Fibroblast of lung (primary cell): Measurements from ENCODE around the gene MELTF. TPM values are rescaled to one million over a fixed set of nuclear protein-coding genes. Genes with fewer than 3 reads are reported as not detected.

Source experiments
- DNase-seq, 2 donors: peaks; one replicate each; pipeline versions ENCODE4 v3.0.0 to v3.0.0-alpha.2; 2010; ENCODE audit warnings: low read depth in 2 of 2
- H2AFZ ChIP-seq: 2 replicates; pipeline ENCODE4 v1.5.1; 2012; ENCODE audit warnings: low read length, control low read depth, inconsistent platforms
- H3K27ac ChIP-seq: 2 replicates; pipeline ENCODE4 v1.5.1; 2011; ENCODE audit warnings: low read length, control low read depth; ENCODE audit not compliant: insufficient read depth
- H3K27me3 ChIP-seq: 2 replicates; pipeline ENCODE4 v1.5.1; 2011; ENCODE audit warnings: mild to moderate bottlenecking, low read length; ENCODE audit not compliant: control insufficient read depth, insufficient read depth
- H3K36me3 ChIP-seq: 2 replicates; pipeline ENCODE4 v1.5.1; 2011; ENCODE audit warnings: low read length; ENCODE audit not compliant: control insufficient read depth, insufficient read depth
- H3K4me1 ChIP-seq: 2 replicates; pipeline ENCODE4 v1.5.1; 2011; ENCODE audit warnings: low read length; ENCODE audit not compliant: control insufficient read depth, insufficient read depth; ENCODE audit errors: extremely low read depth
- H3K4me2 ChIP-seq: 2 replicates; pipeline ENCODE4 v1.5.1; 2011; ENCODE audit warnings: low read length, control low read depth; ENCODE audit not compliant: insufficient read depth; ENCODE audit errors: extremely low read depth
- H3K4me3 ChIP-seq, 4 experiments: fragments of 200-600 bp in 1 of 4; sonication (generic) in 1 of 4; replicated peaks in 1 of 4; 2 replicates each; pipeline ENCODE4 v1.5.1; 2011 to 2016; ENCODE audit warnings: low read length in 4 of 4, low read depth in 3 of 4, mild to moderate bottlenecking in 3 of 4, control low read depth in 2 of 4, inconsistent platforms in 1 of 4, mixed read lengths in 1 of 4; ENCODE audit not compliant: insufficient read depth in 1 of 4; ENCODE audit errors: control extremely low read depth in 1 of 4
- H3K79me2 ChIP-seq: 2 replicates; pipeline ENCODE4 v1.5.1; 2012; ENCODE audit warnings: mild to moderate bottlenecking, low read length, inconsistent platforms; ENCODE audit not compliant: control insufficient read depth, insufficient read depth
- H3K9ac ChIP-seq: 2 replicates; pipeline ENCODE4 v1.5.1; 2011; ENCODE audit warnings: mild to moderate bottlenecking, low read length, control low read depth; ENCODE audit not compliant: insufficient read depth
- H3K9me3 ChIP-seq: 2 replicates; pipeline ENCODE4 v1.5.1; 2012; ENCODE audit warnings: low read depth, low read length; ENCODE audit not compliant: control insufficient read depth, insufficient read depth
- H4K20me1 ChIP-seq: 2 replicates; pipeline ENCODE4 v1.5.1; 2011; ENCODE audit warnings: low read length; ENCODE audit not compliant: control insufficient read depth, insufficient read depth; ENCODE audit errors: extremely low read depth
- EZH2 ChIP-seq: IDR thresholded peaks from 2 replicates; pipeline ENCODE4 v1.5.1; 2012; ENCODE audit warnings: low read length, control low read depth, mild to moderate bottlenecking; ENCODE audit errors: missing control alignments
- polyA plus RNA-seq, 2 donors: library from polyadenylated mRNA; depleted of rRNA in 1 of 2; stranded (reverse) in 1 of 2; unstranded in 1 of 2; fragments of >200 nt; gene quantifications; 2 replicates each; pipeline ENCODE4 v1.2.1, GENCODE V29; 2011 to 2012; ENCODE audit warnings: missing spikeins in 1 of 2
- total RNA-seq: library from RNA; depleted of rRNA; stranded (reverse); fragments of >200 nt; gene quantifications from 2 replicates; pipeline ENCODE4 v1.2.1, GENCODE V29; 2014
- TF ChIP-seq, protein P1 (sequence below), 2 donors: IDR thresholded peaks in 1 of 2; conservative IDR thresholded peaks in 1 of 2; 1 replicate in 1 of 2; 2 replicates in 1 of 2; pipeline ENCODE4 v1.5.1; 2011 to 2012; ENCODE audit warnings: low read length in 2 of 2, control low read depth in 1 of 2, inconsistent platforms in 1 of 2, low read depth in 1 of 2, mild to moderate bottlenecking in 1 of 2

MELTF gene
- total and polyA plus RNA-seq, 2 donors (not counting 1 experiment from before 2014, with no cell fraction given) = 2.7 to 5.0 TPM

DNA sequence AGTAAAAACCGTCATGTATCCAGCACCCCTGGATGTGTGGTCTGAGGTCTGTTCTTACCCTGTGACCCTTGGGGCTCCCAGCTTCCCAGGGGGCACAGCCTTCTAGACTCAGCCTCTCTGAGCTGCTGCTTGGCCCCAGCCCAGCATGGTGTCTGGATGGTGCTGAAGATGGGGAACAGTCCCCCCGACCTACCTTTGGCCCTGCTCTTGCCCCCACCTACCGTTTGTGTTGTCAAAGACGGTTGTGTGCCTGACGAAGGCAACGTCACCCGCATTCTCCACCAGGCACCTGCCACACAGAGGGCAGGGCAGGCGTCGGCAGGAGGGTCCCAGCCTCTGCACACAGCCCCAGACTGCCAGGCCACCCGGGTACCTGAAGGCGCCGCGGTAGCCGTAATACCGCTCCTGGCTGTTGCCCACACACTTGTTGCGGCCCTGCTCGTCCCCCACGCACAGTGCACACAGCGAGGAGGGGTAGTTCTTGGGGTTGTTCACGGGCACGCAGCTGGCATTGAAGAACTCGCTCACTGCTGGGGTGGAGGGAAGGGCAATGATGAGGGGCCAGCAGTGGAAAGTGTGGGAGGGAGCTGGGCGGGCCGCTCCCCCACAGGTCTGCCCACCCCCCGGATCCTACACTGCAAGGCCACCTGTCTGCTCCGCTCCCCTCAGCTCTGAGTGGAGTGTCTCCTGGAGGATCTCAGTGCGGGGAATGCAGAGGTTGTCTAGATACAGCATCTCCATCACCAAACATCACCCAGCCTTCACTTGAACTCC, 21.0 kb downstream of the MELTF start:
- Histone ChIP-seq H4K20me1 (no peaks in the 10 kb centered on the region), H3K4me3 (no peak overlapping the region), H3K9ac (no peak overlapping the region), H3K27ac (no peak overlapping the region), H3K36me3 (no peaks in the 10 kb centered on the region), H2AFZ (no peak overlapping the region), H3K9me3 (no peaks in the 10 kb centered on the region), H3K4me2 (no peak overlapping the region), H3K4me1 (no peaks in the 10 kb centered on the region), H3K27me3 (peaks cover 4% of the 10 kb centered on the region), H3K79me2 (no peaks in the 10 kb centered on the region)
- TF ChIP-seq EZH2 = no peak
- DNase-seq = no peak

DNA sequence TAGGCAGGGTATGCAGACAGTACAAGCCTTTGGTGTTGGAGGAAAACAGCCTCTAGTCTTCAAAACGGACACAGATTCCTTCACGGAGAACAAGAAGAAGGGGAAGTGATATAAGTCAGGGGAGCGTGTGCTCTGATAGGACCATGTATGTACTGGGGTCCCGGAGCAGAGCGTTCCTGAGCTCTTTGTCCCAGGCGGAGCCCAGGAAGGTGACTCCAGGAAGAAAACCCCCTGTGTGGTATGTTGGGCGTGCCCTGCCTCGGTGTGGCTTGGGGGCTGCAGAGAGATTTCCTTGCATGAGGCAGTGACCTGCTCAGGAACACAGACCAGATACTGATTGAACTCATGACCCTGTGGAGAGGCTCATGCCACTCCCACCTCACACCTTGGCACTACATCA, 21.7 kb downstream of the MELTF start:
- H3K27me3 ChIP-seq = no peaks in the 10 kb centered on the region
- H3K4me1 ChIP-seq = no peaks in the 10 kb centered on the region
- no peak overlapping the region for H3K9ac ChIP-seq
- DNase-seq = no peak
- no peaks in the 10 kb centered on the region for H4K20me1 ChIP-seq
- no peak overlapping the region for H3K4me2 ChIP-seq
- H2AFZ ChIP-seq = no peak overlapping the region
- no peak overlapping the region for H3K4me3 ChIP-seq
- no peak for TF ChIP-seq EZH2
- TF ChIP-seq, protein P1, sequence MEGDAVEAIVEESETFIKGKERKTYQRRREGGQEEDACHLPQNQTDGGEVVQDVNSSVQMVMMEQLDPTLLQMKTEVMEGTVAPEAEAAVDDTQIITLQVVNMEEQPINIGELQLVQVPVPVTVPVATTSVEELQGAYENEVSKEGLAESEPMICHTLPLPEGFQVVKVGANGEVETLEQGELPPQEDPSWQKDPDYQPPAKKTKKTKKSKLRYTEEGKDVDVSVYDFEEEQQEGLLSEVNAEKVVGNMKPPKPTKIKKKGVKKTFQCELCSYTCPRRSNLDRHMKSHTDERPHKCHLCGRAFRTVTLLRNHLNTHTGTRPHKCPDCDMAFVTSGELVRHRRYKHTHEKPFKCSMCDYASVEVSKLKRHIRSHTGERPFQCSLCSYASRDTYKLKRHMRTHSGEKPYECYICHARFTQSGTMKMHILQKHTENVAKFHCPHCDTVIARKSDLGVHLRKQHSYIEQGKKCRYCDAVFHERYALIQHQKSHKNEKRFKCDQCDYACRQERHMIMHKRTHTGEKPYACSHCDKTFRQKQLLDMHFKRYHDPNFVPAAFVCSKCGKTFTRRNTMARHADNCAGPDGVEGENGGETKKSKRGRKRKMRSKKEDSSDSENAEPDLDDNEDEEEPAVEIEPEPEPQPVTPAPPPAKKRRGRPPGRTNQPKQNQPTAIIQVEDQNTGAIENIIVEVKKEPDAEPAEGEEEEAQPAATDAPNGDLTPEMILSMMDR (conservative IDR thresholded peaks at IDR 0.05 in 1 of 2, IDR thresholded peaks at IDR 0.05 in 1 of 2; ENCODE audit: low read depth in 1 of 2, low read length in 2 of 2) = no peak
- H3K79me2 ChIP-seq = no peaks in the 10 kb centered on the region
- no peak overlapping the region for H3K27ac ChIP-seq
- H3K9me3 ChIP-seq = no peaks in the 10 kb centered on the region
- H3K36me3 ChIP-seq = no peaks in the 10 kb centered on the region

DNA sequence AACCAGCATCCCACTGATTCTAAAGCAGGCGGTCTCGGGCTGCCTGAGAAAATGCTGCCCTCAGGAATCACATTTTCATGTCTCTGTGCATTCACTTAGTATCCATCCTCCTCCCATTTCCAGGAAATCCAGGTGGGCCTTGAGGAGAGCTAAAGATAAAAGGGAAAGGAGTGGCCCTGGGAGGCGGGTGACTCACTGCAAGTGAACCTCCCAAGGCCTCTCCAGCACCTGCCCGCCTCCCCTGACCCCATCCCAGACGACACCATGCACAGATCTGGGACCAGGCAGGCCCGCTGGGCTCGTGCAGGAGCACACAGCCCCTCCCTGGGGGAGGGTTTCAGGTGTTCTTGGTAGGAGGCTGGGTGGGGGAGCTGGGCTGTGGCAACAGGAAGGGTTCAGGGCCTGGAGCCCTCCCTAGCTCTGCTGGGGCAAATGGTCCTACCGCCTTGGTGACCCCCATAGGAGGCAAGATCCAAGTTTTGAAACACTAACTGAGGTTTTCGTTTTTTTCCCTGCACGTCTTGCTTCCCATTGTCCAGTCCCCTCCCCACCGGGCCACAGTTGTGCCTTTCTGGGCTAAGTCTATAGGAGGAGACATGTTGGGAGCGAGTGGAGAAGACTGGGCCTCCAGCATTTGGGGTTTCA, 22.2 kb downstream of the MELTF start:
- DNase-seq = no peak
- Histone ChIP-seq H3K4me3 (no peak overlapping the region), H4K20me1 (no peaks in the 10 kb centered on the region), H3K79me2 (no peaks in the 10 kb centered on the region), H3K4me1 (no peaks in the 10 kb centered on the region), H2AFZ (no peak overlapping the region), H3K4me2 (no peak overlapping the region), H3K27ac (no peak overlapping the region), H3K27me3 (no peaks in the 10 kb centered on the region), H3K36me3 (no peaks in the 10 kb centered on the region), H3K9ac (no peak overlapping the region), H3K9me3 (no peaks in the 10 kb centered on the region)
- TF ChIP-seq, protein P1 (conservative IDR thresholded peaks at IDR 0.05 in 1 of 2, IDR thresholded peaks at IDR 0.05 in 1 of 2; ENCODE audit: low read depth in 1 of 2, low read length in 2 of 2) = no peak
- TF ChIP-seq EZH2 = no peak
